Prostate gland (tissue), 2 donors: Measurements from ENCODE around the gene ABCG1. TPM values are rescaled to one million over a fixed set of nuclear protein-coding genes. Genes with fewer than 3 reads are reported as not detected.
"Not testable (repeated sequence)": the region's sequence is repeated elsewhere in the genome, so short reads cannot be mapped to it uniquely, and the experiment has no call there.

ENCODE experiments used
- DNase-seq: peaks from one replicate; pipeline ENCODE4 v3.0.0-alpha.2; 2019; ENCODE audit warnings: low spot score
- H3K27ac ChIP-seq, 2 donors: fragments of 200-600 bp; sonication (generic); 2 replicates each; pipeline ENCODE4 v1.5.1; 2017 to 2019
- H3K27me3 ChIP-seq: fragments of 200-600 bp; sonication (generic); replicated peaks from 2 replicates; pipeline ENCODE4 v1.5.1; 2019; ENCODE audit not compliant: insufficient read depth
- H3K36me3 ChIP-seq, 2 donors: fragments of 200-600 bp; sonication (generic); 1 replicate in 1 of 2; 2 replicates in 1 of 2; pipeline versions ENCODE4 v1.5.1 to v1.8.1; 2017 to 2019
- H3K4me1 ChIP-seq: fragments of 200-600 bp; sonication (generic); replicated peaks from 2 replicates; pipeline ENCODE4 v1.5.1; 2019
- H3K4me3 ChIP-seq, 2 donors: fragments of 200-600 bp; sonication (generic); 2 replicates each; pipeline ENCODE4 v1.5.1; 2017 to 2019
- H3K9me3 ChIP-seq: fragments of 200-600 bp; sonication (generic); 2 replicates; pipeline ENCODE4 v1.5.1; 2017
- POLR2A ChIP-seq: fragments of 450-650 bp; IDR thresholded peaks from one replicate; pipeline ENCODE4 v1.6.1; 2016; ENCODE audit warnings: antibody characterized with exemption, mild to moderate bottlenecking
- POLR2AphosphoS5 ChIP-seq: sonication (generic); formaldehyde crosslinking; IDR thresholded peaks from one replicate; pipeline ENCODE4 v1.6.1; 2017; ENCODE audit warnings: antibody characterized with exemption
- WGBS: methylation state at CpG from one replicate; pipeline ENCODE4 v1.1.5; 2018; 5-methylcytosine and 5-hydroxymethylcytosine counted together
- intact Hi-C: fragments of 100-400 bp; cut with DNase I; formaldehyde crosslinking; loops from one replicate; pipeline ENCODE4 v1.14.2; 2022
- total RNA-seq, 2 donors: library from RNA; depleted of rRNA; stranded (reverse); fragments of >200 nt; gene quantifications; one replicate each; pipeline ENCODE4 v1.1.0, GENCODE V29; 2016
- TF ChIP-seq, protein P1 (sequence below), 4 experiments: fragments of 200-600 bp in 2 of 4; fragments of 450-650 bp in 2 of 4; sonication (generic) in 2 of 4; IDR thresholded peaks; 1 replicate in 3 of 4; 2 replicates in 1 of 4; pipeline ENCODE4 v1.5.1; 2016 to 2019; ENCODE audit warnings: antibody characterized with exemption in 4 of 4, mild to moderate bottlenecking in 2 of 4, moderate library complexity in 2 of 4

The ABCG1 gene
- total RNA-seq, 2 donors from 2014 or later, result 22.7 to 28.3 TPM

DNA sequence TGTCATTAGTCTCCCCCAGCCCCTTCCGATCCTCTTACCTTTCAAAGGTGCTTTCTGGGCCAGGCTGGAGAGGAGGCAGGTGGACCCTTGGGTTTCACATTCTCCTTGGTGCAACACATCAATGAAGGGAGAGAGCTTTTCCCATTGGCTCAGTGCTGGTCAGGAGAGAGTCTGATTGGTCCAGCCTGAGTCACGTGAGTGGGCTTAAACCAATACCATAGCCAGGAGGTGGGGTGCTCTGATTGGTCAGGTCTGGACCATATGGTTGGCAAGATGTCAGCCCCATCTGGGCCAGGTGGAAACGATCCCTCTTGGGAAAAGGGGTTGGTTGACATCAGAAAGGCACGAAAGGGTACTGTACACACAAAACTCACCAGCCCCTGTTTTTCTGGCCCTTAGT, 44.8 kb upstream of the ABCG1 start:
- H3K4me1 ChIP-seq, result no peaks in the 10 kb centered on the region
- no peaks in the 10 kb centered on the region for H3K36me3 ChIP-seq
- WGBS, result 93% methylated on average over 4 of the region's 4 CpGs
- H3K4me3 ChIP-seq, result no peak overlapping the region
- intact Hi-C loops, result no loop called here
- DNase-seq, result no peak
- TF ChIP-seq, protein P1, sequence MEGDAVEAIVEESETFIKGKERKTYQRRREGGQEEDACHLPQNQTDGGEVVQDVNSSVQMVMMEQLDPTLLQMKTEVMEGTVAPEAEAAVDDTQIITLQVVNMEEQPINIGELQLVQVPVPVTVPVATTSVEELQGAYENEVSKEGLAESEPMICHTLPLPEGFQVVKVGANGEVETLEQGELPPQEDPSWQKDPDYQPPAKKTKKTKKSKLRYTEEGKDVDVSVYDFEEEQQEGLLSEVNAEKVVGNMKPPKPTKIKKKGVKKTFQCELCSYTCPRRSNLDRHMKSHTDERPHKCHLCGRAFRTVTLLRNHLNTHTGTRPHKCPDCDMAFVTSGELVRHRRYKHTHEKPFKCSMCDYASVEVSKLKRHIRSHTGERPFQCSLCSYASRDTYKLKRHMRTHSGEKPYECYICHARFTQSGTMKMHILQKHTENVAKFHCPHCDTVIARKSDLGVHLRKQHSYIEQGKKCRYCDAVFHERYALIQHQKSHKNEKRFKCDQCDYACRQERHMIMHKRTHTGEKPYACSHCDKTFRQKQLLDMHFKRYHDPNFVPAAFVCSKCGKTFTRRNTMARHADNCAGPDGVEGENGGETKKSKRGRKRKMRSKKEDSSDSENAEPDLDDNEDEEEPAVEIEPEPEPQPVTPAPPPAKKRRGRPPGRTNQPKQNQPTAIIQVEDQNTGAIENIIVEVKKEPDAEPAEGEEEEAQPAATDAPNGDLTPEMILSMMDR (IDR thresholded peaks at IDR 0.05), result no peak
- TF ChIP-seq POLR2A (no peak), POLR2AphosphoS5 (no peak)
- H3K27ac ChIP-seq, result no peak overlapping the region
- no peaks in the 10 kb centered on the region for H3K9me3 ChIP-seq
- H3K27me3 ChIP-seq, result no peaks in the 10 kb centered on the region

DNA sequence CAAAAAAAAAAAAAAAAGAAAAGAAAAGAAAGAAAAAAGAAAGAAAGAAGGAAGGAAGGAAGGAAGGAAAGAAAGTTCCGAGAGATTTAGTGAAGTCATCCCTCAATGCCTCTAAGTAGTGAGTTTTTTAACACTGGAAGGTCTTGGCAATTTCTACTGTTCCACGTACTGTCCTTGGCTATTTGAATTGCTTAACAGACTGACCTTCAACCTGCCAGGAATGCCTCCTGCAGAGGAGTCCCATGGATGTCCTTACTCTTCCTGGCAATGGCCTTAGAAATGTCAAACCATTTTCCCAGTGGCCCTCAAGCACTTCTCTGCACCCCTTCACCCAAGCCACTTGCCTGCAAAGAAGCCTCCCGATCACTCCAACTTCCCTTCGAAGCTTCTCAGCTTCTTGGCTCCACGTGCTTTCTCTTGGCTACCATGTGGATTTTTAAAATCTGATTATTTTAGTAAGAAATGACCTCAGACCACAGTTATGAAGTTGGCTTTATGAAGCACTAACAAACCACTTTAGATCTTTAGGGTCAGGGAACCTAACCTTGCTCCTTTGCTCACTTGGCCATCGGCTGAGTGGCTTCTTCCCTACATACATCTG, 43.7 kb upstream of the ABCG1 start:
- 80% methylated on average over 6 of the region's 6 CpGs for WGBS
- H3K36me3 ChIP-seq, result no peaks in the 10 kb centered on the region
- H3K4me1 ChIP-seq, result no peaks in the 10 kb centered on the region
- H3K27ac ChIP-seq, result no peak overlapping the region
- intact Hi-C loops, result no loop called here
- DNase-seq, result no peak
- no peak for TF ChIP-seq POLR2A
- TF ChIP-seq, protein P1 (IDR thresholded peaks at IDR 0.05), result no peak
- TF ChIP-seq POLR2AphosphoS5, result no peak
- no peaks in the 10 kb centered on the region for H3K27me3 ChIP-seq
- no peaks in the 10 kb centered on the region for H3K9me3 ChIP-seq
- no peak overlapping the region for H3K4me3 ChIP-seq

DNA sequence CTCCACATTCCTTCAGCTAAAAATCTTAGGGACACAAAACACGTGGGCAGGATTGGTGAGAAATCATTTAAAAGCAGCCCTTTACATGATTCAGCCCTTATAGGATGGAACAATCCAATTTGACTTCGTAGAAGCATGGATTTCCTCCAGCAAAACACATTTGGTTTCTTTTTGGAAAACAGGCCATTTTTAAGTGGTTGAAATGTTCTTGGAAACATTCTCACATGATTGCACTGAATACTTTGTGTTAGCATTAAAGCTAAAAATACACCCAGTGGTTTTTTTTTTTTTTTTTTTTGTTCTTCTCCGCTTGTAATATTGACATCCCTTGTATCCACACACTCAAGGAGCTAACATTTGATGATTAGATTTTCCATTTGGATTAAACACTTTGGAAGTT, 42.1 kb upstream of the ABCG1 start:
- H3K27ac ChIP-seq, result no peak overlapping the region
- 40% methylated on average over 3 of the region's 3 CpGs for WGBS

DNA sequence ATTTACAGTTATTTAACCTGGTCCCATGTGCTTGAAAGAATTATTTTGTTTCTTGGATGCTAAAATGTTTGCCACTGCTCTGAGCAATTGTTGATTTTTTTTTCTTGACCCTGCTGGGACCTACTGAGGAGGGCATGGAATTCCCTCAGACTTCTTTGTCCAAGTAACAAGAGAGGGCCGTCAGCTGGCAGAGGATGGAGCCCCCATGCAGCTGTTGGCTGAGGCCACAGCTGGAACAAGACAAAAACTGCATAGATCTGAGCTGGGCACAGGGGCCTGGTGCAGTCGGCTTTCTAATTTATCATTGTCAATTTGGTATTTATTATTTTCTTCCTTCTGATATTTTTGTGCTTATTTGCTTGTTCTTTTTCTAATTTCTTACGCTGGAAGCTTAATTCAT, 39.6 kb upstream of the ABCG1 start:
- Histone ChIP-seq H3K27ac (no peak overlapping the region), H3K27me3 (no peaks in the 10 kb centered on the region), H3K4me1 (no peaks in the 10 kb centered on the region), H3K36me3 (no peaks in the 10 kb centered on the region), H3K9me3 (no peaks in the 10 kb centered on the region), H3K4me3 (no peak overlapping the region)
- DNase-seq, result no peak
- TF ChIP-seq POLR2A (no peak), POLR2AphosphoS5 (no peak)
- TF ChIP-seq, protein P1 (IDR thresholded peaks at IDR 0.05), result no peak
- intact Hi-C loops, result no loop called here
- 64% methylated on average over 3 of the region's 3 CpGs for WGBS

More for the DNA sequence above, 42.1 kb upstream of the ABCG1 start:
- intact Hi-C loops, result no loop called here
- no peaks in the 10 kb centered on the region for H3K36me3 ChIP-seq
- DNase-seq, result no peak
- H3K27me3 ChIP-seq, result no peaks in the 10 kb centered on the region
- TF ChIP-seq POLR2A (no peak), POLR2AphosphoS5 (no peak)
- TF ChIP-seq, protein P1 (IDR thresholded peaks at IDR 0.05), result no peak
- H3K9me3 ChIP-seq, result no peaks in the 10 kb centered on the region
- H3K4me1 ChIP-seq, result no peaks in the 10 kb centered on the region
- no peak overlapping the region for H3K4me3 ChIP-seq

- intact Hi-C loops, H3K4me1 ChIP-seq, H3K9me3 ChIP-seq: not testable (repeated sequence)
These were observed 38.9 kb upstream of the ABCG1 start for GRCh38 chr21:42180001-42180400.

More at GRCh38 chr21:42180001-42180400, 38.9 kb upstream of the ABCG1 start:
- not testable (repeated sequence) for DNase-seq, H3K36me3 ChIP-seq, H3K4me3 ChIP-seq, H3K27me3 ChIP-seq, H3K27ac ChIP-seq
- WGBS, result 69% methylated on average over 3 of the region's 3 CpGs
